Left ventricle myocardium inferior (tissue), 1 donor: Measurements from ENCODE around the gene COG7. TPM values are rescaled to one million over a fixed set of nuclear protein-coding genes. Genes with fewer than 3 reads are reported as not detected.

Experiments
- DNase-seq: peaks from one replicate; pipeline ENCODE4 v3.0.0-alpha.2; 2020
- H3K27ac ChIP-seq: fragments of 200-600 bp; replicated peaks from 2 replicates; pipeline ENCODE4 v1.8.0; 2021
- H3K27me3 ChIP-seq: fragments of 200-600 bp; 2 replicates; pipeline ENCODE4 v1.8.0; 2021; ENCODE audit warnings: low read depth
- H3K36me3 ChIP-seq: fragments of 200-600 bp; 2 replicates; pipeline ENCODE4 v1.8.0; 2021
- H3K4me1 ChIP-seq: fragments of 200-600 bp; 2 replicates; pipeline ENCODE4 v1.8.0; 2021
- H3K4me3 ChIP-seq: fragments of 200-600 bp; 2 replicates; pipeline ENCODE4 v1.8.0; 2021; ENCODE audit warnings: mild to moderate bottlenecking, moderate library complexity
- H3K9me3 ChIP-seq: fragments of 200-600 bp; replicated peaks from 2 replicates; pipeline ENCODE4 v1.8.0; 2021
- intact Hi-C: fragments of 100-400 bp; cut with micrococcal nuclease; formaldehyde crosslinking; loops from one replicate; pipeline ENCODE4 v1.11.0; 2022
- total RNA-seq: library from RNA; stranded (reverse); fragmentation: NEBNext Ultra II Directional; extraction: Animal tissue kit (Norgen Biotek cat#: 25700); gene quantifications from one replicate; pipeline ENCODE4 v1.2.1, GENCODE V29; 2021
- TF ChIP-seq, protein P1 (sequence below): fragments of 200-600 bp; IDR thresholded peaks from 2 replicates; pipeline ENCODE4 v1.8.0; 2021; ENCODE audit warnings: antibody characterized with exemption, mild to moderate bottlenecking, borderline replicate concordance
- donor health status: DM: no; HTN: yes; CAD: no; lungs with severe emphysema.

COG7 gene
- total RNA-seq, 1 donor from 2014 or later, result 11.7 TPM

DNA sequence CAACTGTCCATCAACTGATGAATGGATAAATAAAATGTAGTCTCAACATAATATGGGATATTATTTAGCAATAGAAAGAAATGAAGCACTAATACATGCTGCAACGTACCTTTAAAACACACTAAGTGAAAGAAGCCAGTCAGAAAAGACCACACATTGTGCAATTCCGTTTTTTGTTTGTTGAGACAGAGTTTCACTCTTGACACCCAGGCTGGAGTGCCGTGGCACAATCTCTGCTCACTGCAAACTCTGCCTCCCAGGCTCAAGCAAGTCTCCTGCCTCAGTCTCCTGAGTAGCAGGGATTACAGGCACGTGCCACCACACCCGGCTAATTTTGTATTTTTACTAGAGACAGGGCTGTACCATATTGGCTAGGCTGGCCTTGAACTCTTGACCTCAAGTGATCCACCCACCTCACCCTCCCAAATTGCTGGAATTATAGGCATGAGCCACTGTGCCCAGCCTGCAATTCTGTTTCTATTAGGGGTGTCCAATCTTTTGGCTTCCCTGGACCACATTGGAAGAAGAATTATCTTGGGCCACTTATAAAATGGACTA lies 110.8 kb downstream of the COG7 start:
- Histone ChIP-seq H3K36me3 (no peaks in the 10 kb centered on the region), H3K27me3 (peaks cover 8% of the 10 kb centered on the region), H3K9me3 (no peaks in the 10 kb centered on the region), H3K4me1 (no peaks in the 10 kb centered on the region), H3K27ac (no peak overlapping the region), H3K4me3 (no peak overlapping the region)
- no peak for DNase-seq
- TF ChIP-seq, protein P1, sequence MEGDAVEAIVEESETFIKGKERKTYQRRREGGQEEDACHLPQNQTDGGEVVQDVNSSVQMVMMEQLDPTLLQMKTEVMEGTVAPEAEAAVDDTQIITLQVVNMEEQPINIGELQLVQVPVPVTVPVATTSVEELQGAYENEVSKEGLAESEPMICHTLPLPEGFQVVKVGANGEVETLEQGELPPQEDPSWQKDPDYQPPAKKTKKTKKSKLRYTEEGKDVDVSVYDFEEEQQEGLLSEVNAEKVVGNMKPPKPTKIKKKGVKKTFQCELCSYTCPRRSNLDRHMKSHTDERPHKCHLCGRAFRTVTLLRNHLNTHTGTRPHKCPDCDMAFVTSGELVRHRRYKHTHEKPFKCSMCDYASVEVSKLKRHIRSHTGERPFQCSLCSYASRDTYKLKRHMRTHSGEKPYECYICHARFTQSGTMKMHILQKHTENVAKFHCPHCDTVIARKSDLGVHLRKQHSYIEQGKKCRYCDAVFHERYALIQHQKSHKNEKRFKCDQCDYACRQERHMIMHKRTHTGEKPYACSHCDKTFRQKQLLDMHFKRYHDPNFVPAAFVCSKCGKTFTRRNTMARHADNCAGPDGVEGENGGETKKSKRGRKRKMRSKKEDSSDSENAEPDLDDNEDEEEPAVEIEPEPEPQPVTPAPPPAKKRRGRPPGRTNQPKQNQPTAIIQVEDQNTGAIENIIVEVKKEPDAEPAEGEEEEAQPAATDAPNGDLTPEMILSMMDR, result no peak
- intact Hi-C loops, result no loop called here

DNA sequence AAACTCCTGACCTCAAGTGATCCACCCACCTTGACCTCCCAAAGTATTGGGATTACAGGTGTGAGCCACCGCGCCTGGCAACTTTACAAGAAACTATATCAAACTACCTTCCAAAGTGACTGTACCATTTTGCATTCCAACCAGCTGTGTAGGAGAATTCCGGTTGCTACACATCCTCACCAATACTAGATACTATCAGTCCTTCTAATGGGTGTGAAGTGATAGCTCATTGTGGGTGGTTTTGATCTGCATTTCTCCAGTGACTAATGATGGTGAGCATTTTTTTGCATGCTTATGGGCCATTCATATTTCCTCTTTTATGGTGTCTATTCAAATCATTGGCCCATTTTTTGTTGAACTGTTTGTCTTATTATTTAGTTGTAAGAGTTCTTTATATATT lies 113.2 kb downstream of the COG7 start:
- no peaks in the 10 kb centered on the region for H3K36me3 ChIP-seq
- H3K4me3 ChIP-seq, result no peak overlapping the region
- intact Hi-C loops, result no loop called here
- DNase-seq, result no peak
- H3K4me1 ChIP-seq, result no peaks in the 10 kb centered on the region
- H3K27ac ChIP-seq, result no peak overlapping the region
- TF ChIP-seq, protein P1, result no peak
- no peaks in the 10 kb centered on the region for H3K9me3 ChIP-seq
- peaks cover 4% of the 10 kb centered on the region for H3K27me3 ChIP-seq

Other genes starting within 250 kb of the COG7 start
- not detected for gene SCNN1B, start 150.9 kb downstream of the COG7 start, total RNA-seq
- 59.4 TPM for gene GGA2, start 57.3 kb upstream of the COG7 start, total RNA-seq
- 21.1 TPM for gene EARS2, start 104.2 kb upstream of the COG7 start, total RNA-seq
- 61.4 TPM for gene UBFD1, start 104.5 kb upstream of the COG7 start, total RNA-seq
- 464 TPM for gene NDUFAB1, start 143.1 kb upstream of the COG7 start, total RNA-seq
- 4.2 TPM for gene PALB2, start 188.1 kb upstream of the COG7 start, total RNA-seq
- 40.0 TPM for gene DCTN5, start 188.3 kb upstream of the COG7 start, total RNA-seq
- 1.2 TPM for gene PLK1, start 225.7 kb upstream of the COG7 start, total RNA-seq